ENCODE data around the gene EXD2.
"Not testable (repeated sequence)": the region's sequence is repeated elsewhere in the genome, so short reads cannot be mapped to it uniquely, and the experiment has no call there.

The EXD2 gene

GRCh38 chr14:69270795-69271708, 79.8 kb downstream of the EXD2 start:
- H3K18ac ChIP-seq (ENCODE audit: low read length), result peak overlapping the region; percentile 12
- H3K4ac ChIP-seq (ENCODE audit: low read length), result no peak overlapping the region
- H3K4me2 ChIP-seq (ENCODE audit: insufficient read depth, low read length, poor library complexity, severe bottlenecking), result no peak overlapping the region
- no peak overlapping the region for H4K91ac ChIP-seq (ENCODE audit: low read depth, low read length, poor library complexity)
- H3K9me3 ChIP-seq (replicated peaks in 1 of 2; ENCODE audit: control insufficient read depth in 2 of 2, insufficient read depth in 1 of 2, low read depth in 1 of 2, low read length in 2 of 2), result peaks cover 0 to 5% of the 10 kb centered on the region in 2 donors
- no peak overlapping the region for H4K8ac ChIP-seq (ENCODE audit: low read depth, low read length)
- peak overlapping the region in 1 of 2 donors; percentile 14 for H3K4me3 ChIP-seq (ENCODE audit: low read length in 2 of 2)
- no peak overlapping the region for H2BK12ac ChIP-seq (ENCODE audit: low read length)
- WGBS, 2 donors (ENCODE audit: extremely low coverage in 2 of 2, insufficient read length in 2 of 2, insufficient replicate concordance in 1 of 2), result no CpG with 5 or more reads among the region's 21 CpGs
- no peak overlapping the region for H2BK5ac ChIP-seq (ENCODE audit: low read length)
- H2BK120ac ChIP-seq (ENCODE audit: low read depth, low read length), result no peak overlapping the region
- peaks cover 0 to 5% of the 10 kb centered on the region in 2 donors for H3K4me1 ChIP-seq (ENCODE audit: control insufficient read depth in 2 of 2, insufficient read depth in 1 of 2, low read depth in 1 of 2, low read length in 2 of 2)
- no peak overlapping the region for H3K14ac ChIP-seq (ENCODE audit: low read length)
- DNase-seq (ENCODE audit: low spot score), result no peak
- H2AFZ ChIP-seq (ENCODE audit: low read length), result no peak overlapping the region
- H2BK15ac ChIP-seq (ENCODE audit: low read length), result no peak overlapping the region
- H3K27ac ChIP-seq (replicated peaks; ENCODE audit: low read length), result no peak overlapping the region
- peak overlapping the region; percentile 47 for H3K23ac ChIP-seq (ENCODE audit: low read depth, low read length, poor library complexity)
- no peaks in the 10 kb centered on the region for H3K27me3 ChIP-seq (ENCODE audit: control insufficient read depth in 3 of 3, insufficient read depth in 3 of 3, low read depth in 1 of 3, low read length in 3 of 3)
- H2AK5ac ChIP-seq (ENCODE audit: low read depth, low read length), result peak overlapping the region; percentile 25
- H3K9ac ChIP-seq (ENCODE audit: low read depth, low read length, poor library complexity), result no peak overlapping the region
- peaks cover 2% of the 10 kb centered on the region for H3K79me1 ChIP-seq (ENCODE audit: low read depth, low read length)
- H3K36me3 ChIP-seq (replicated peaks in 1 of 2; ENCODE audit: control insufficient read depth in 2 of 2, insufficient read depth in 2 of 2, low read length in 2 of 2), result no peaks in the 10 kb centered on the region

GRCh38 chr14:69274321-69274720, 83.0 kb downstream of the EXD2 start:
- no CpG with 5 or more reads among the region's 2 CpGs for WGBS, 2 donors (ENCODE audit: extremely low coverage in 2 of 2, insufficient read length in 2 of 2, insufficient replicate concordance in 1 of 2)
- Histone ChIP-seq H2BK15ac (ENCODE audit: low read length) (no peak overlapping the region), H3K18ac (ENCODE audit: low read length) (no peak overlapping the region), H3K27me3 (ENCODE audit: control insufficient read depth in 3 of 3, insufficient read depth in 3 of 3, low read depth in 1 of 3, low read length in 3 of 3) (no peaks in the 10 kb centered on the region), H3K79me1 (ENCODE audit: low read depth, low read length) (peaks cover 2% of the 10 kb centered on the region), H3K4me3 (ENCODE audit: low read length in 2 of 2) (no peak overlapping the region), H3K9ac (ENCODE audit: low read depth, low read length, poor library complexity) (no peak overlapping the region), H3K4ac (ENCODE audit: low read length) (no peak overlapping the region), H3K27ac (replicated peaks; ENCODE audit: low read length) (no peak overlapping the region), H4K91ac (ENCODE audit: low read depth, low read length, poor library complexity) (no peak overlapping the region), H3K4me1 (ENCODE audit: control insufficient read depth in 2 of 2, insufficient read depth in 1 of 2, low read depth in 1 of 2, low read length in 2 of 2) (peaks cover 0 to 4% of the 10 kb centered on the region in 2 donors), H2BK5ac (ENCODE audit: low read length) (no peak overlapping the region), H2AFZ (ENCODE audit: low read length) (no peak overlapping the region), H2AK5ac (ENCODE audit: low read depth, low read length) (no peak overlapping the region), H2BK12ac (ENCODE audit: low read length) (no peak overlapping the region), H2BK120ac (ENCODE audit: low read depth, low read length) (no peak overlapping the region), H3K4me2 (ENCODE audit: insufficient read depth, low read length, poor library complexity, severe bottlenecking) (no peak overlapping the region), H4K8ac (ENCODE audit: low read depth, low read length) (no peak overlapping the region), H3K23ac (ENCODE audit: low read depth, low read length, poor library complexity) (no peak overlapping the region), H3K36me3 (replicated peaks in 1 of 2; ENCODE audit: control insufficient read depth in 2 of 2, insufficient read depth in 2 of 2, low read length in 2 of 2) (peaks cover 0 to 4% of the 10 kb centered on the region in 2 donors), H3K9me3 (replicated peaks in 1 of 2; ENCODE audit: control insufficient read depth in 2 of 2, insufficient read depth in 1 of 2, low read depth in 1 of 2, low read length in 2 of 2) (peaks cover 2% of the 10 kb centered on the region in 2 donors), H3K14ac (ENCODE audit: low read length) (no peak overlapping the region)
- DNase-seq (ENCODE audit: low spot score), result no peak

- Histone ChIP-seq H3K14ac (ENCODE audit: low read length) (no peak overlapping the region), H3K4me1 (ENCODE audit: control insufficient read depth in 2 of 2, insufficient read depth in 1 of 2, low read depth in 1 of 2, low read length in 2 of 2) (peaks cover 0 to 4% of the 10 kb centered on the region in 2 donors), H3K27me3 (ENCODE audit: control insufficient read depth in 3 of 3, insufficient read depth in 3 of 3, low read depth in 1 of 3, low read length in 3 of 3) (no peaks in the 10 kb centered on the region), H3K4me3 (ENCODE audit: low read length in 2 of 2) (no peak overlapping the region), H2BK120ac (ENCODE audit: low read depth, low read length) (no peak overlapping the region), H3K4ac (ENCODE audit: low read length) (no peak overlapping the region), H4K91ac (ENCODE audit: low read depth, low read length, poor library complexity) (no peak overlapping the region), H3K23ac (ENCODE audit: low read depth, low read length, poor library complexity) (no peak overlapping the region), H3K79me1 (ENCODE audit: low read depth, low read length) (no peaks in the 10 kb centered on the region), H3K36me3 (replicated peaks in 1 of 2; ENCODE audit: control insufficient read depth in 2 of 2, insufficient read depth in 2 of 2, low read length in 2 of 2) (peaks cover 0 to 4% of the 10 kb centered on the region in 2 donors), H3K9ac (ENCODE audit: low read depth, low read length, poor library complexity) (no peak overlapping the region), H3K4me2 (ENCODE audit: insufficient read depth, low read length, poor library complexity, severe bottlenecking) (no peak overlapping the region), H2BK5ac (ENCODE audit: low read length) (no peak overlapping the region), H3K27ac (replicated peaks; ENCODE audit: low read length) (no peak overlapping the region), H2AK5ac (ENCODE audit: low read depth, low read length) (no peak overlapping the region), H3K9me3 (replicated peaks in 1 of 2; ENCODE audit: control insufficient read depth in 2 of 2, insufficient read depth in 1 of 2, low read depth in 1 of 2, low read length in 2 of 2) (peaks cover 0 to 2% of the 10 kb centered on the region in 2 donors), H2AFZ (ENCODE audit: low read length) (no peak overlapping the region), H2BK15ac (ENCODE audit: low read length) (no peak overlapping the region), H4K8ac (ENCODE audit: low read depth, low read length) (no peak overlapping the region), H3K18ac (ENCODE audit: low read length) (no peak overlapping the region), H2BK12ac (ENCODE audit: low read length) (no peak overlapping the region)
- no peak for DNase-seq (ENCODE audit: low spot score)
- WGBS, 2 donors (ENCODE audit: extremely low coverage in 2 of 2, insufficient read length in 2 of 2, insufficient replicate concordance in 1 of 2), result no CpG with 5 or more reads among the region's 2 CpGs
Observed at GRCh38 chr14:69275331-69275730, 84.0 kb downstream of the EXD2 start.

DNA sequence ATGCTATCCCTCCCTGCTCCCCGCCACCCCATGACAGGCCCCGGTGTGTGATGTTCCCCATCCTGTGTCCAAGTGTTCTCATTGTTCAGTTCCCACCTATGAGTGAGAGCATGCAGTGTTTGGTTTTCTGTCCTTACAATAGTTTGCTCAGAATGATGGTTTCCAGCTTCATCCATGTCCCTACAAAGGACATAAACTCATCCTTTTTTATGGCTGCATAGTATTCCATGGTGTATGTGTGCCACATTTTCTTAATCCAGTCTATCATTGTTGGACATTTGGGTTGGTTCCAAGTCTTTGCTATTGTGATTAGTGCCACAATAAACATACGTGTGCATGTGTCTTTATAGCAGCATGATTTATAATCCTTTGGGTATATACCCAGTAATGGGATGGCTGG, 86.1 kb downstream of the EXD2 start:
- not testable (repeated sequence) for H2AFZ ChIP-seq (ENCODE audit: low read length); H2BK5ac ChIP-seq (ENCODE audit: low read length); H3K4me1 ChIP-seq (ENCODE audit: control insufficient read depth in 2 of 2, insufficient read depth in 1 of 2, low read depth in 1 of 2, low read length in 2 of 2); H3K36me3 ChIP-seq (replicated peaks in 1 of 2; ENCODE audit: control insufficient read depth in 2 of 2, insufficient read depth in 2 of 2, low read length in 2 of 2); DNase-seq (ENCODE audit: low spot score); H4K8ac ChIP-seq (ENCODE audit: low read depth, low read length); H3K4me2 ChIP-seq (ENCODE audit: insufficient read depth, low read length, poor library complexity, severe bottlenecking); H3K23ac ChIP-seq (ENCODE audit: low read depth, low read length, poor library complexity); H2BK15ac ChIP-seq (ENCODE audit: low read length); H3K27ac ChIP-seq (replicated peaks; ENCODE audit: low read length); H3K9ac ChIP-seq (ENCODE audit: low read depth, low read length, poor library complexity); H2BK120ac ChIP-seq (ENCODE audit: low read depth, low read length); H2AK5ac ChIP-seq (ENCODE audit: low read depth, low read length); H3K14ac ChIP-seq (ENCODE audit: low read length); H2BK12ac ChIP-seq (ENCODE audit: low read length); H3K79me1 ChIP-seq (ENCODE audit: low read depth, low read length); H3K27me3 ChIP-seq (ENCODE audit: control insufficient read depth in 3 of 3, insufficient read depth in 3 of 3, low read depth in 1 of 3, low read length in 3 of 3); H3K4me3 ChIP-seq (ENCODE audit: low read length in 2 of 2); H3K4ac ChIP-seq (ENCODE audit: low read length); H3K18ac ChIP-seq (ENCODE audit: low read length); H3K9me3 ChIP-seq (replicated peaks in 1 of 2; ENCODE audit: control insufficient read depth in 2 of 2, insufficient read depth in 1 of 2, low read depth in 1 of 2, low read length in 2 of 2); H4K91ac ChIP-seq (ENCODE audit: low read depth, low read length, poor library complexity)
- WGBS, 2 donors (ENCODE audit: extremely low coverage in 2 of 2, insufficient read length in 2 of 2, insufficient replicate concordance in 1 of 2), result no CpG with 5 or more reads among the region's 3 CpGs
